ENCODE data around the gene ZSCAN18. TPM values are rescaled to one million over a fixed set of nuclear protein-coding genes. Genes with fewer than 3 reads are reported as not detected.

ZSCAN18 gene
- total RNA-seq, 4 donors from 2014 or later: 51.5 to 138 (median 121) TPM

- Histone ChIP-seq H3K4me1 (no peaks in the 10 kb centered on the region), H3K27ac (no peak overlapping the region), H3K4me3 (no peak overlapping the region), H3K27me3 (no peaks in the 10 kb centered on the region), H3K36me3 (no peaks in the 10 kb centered on the region), H3K9me3 (peaks cover 0 to 36% of the 10 kb centered on the region in 2 donors)
- intact Hi-C loops (cut with DNase I; ENCODE audit: low total_unique reads): no loop called here
- no peak for TF ChIP-seq CTCF (IDR thresholded peaks at IDR 0.05)
- TF ChIP-seq POLR2A (IDR thresholded peaks at IDR 0.05): no peak
- DNase-seq: no peak
These were observed 11.0 kb downstream of the ZSCAN18 start for GRCh38 chr19:58086825-58087710.

GRCh38 chr19:58085348-58085875, 12.6 kb downstream of the ZSCAN18 start:
- no peak for DNase-seq
- Histone ChIP-seq H3K27ac (no peak overlapping the region), H3K9me3 (peaks cover 0 to 43% of the 10 kb centered on the region in 2 donors), H3K4me1 (no peaks in the 10 kb centered on the region), H3K4me3 (no peak overlapping the region), H3K27me3 (no peaks in the 10 kb centered on the region), H3K36me3 (no peaks in the 10 kb centered on the region)
- intact Hi-C loops (cut with DNase I; ENCODE audit: low total_unique reads): no loop called here
- TF ChIP-seq POLR2A (IDR thresholded peaks at IDR 0.05): no peak
- TF ChIP-seq CTCF (IDR thresholded peaks at IDR 0.05): no peak

GRCh38 chr19:58084596-58085347, 13.3 kb downstream of the ZSCAN18 start:
- no peak for DNase-seq
- no peak overlapping the region for H3K4me3 ChIP-seq
- intact Hi-C loops (cut with DNase I; ENCODE audit: low total_unique reads): no loop called here
- no peak for TF ChIP-seq CTCF (IDR thresholded peaks at IDR 0.05)
- TF ChIP-seq POLR2A (IDR thresholded peaks at IDR 0.05): no peak
- H3K4me1 ChIP-seq: no peaks in the 10 kb centered on the region
- no peak overlapping the region for H3K27ac ChIP-seq
- H3K27me3 ChIP-seq: no peaks in the 10 kb centered on the region
- peaks cover 0 to 40% of the 10 kb centered on the region in 2 donors for H3K9me3 ChIP-seq
- H3K36me3 ChIP-seq: no peaks in the 10 kb centered on the region

GRCh38 chr19:58083021-58083420, 15.0 kb downstream of the ZSCAN18 start:
- no peak for TF ChIP-seq POLR2A (IDR thresholded peaks at IDR 0.05)
- no peak for TF ChIP-seq CTCF (IDR thresholded peaks at IDR 0.05)
- Histone ChIP-seq H3K36me3 (no peaks in the 10 kb centered on the region), H3K27ac (no peak overlapping the region), H3K4me3 (no peak overlapping the region), H3K27me3 (no peaks in the 10 kb centered on the region), H3K9me3 (peaks cover 0 to 39% of the 10 kb centered on the region in 2 donors), H3K4me1 (no peaks in the 10 kb centered on the region)
- no peak for DNase-seq
- intact Hi-C loops (cut with DNase I; ENCODE audit: low total_unique reads): no loop called here

- no peak for DNase-seq
- Histone ChIP-seq H3K9me3 (peaks cover 0 to 34% of the 10 kb centered on the region in 2 donors), H3K4me3 (no peak overlapping the region), H3K27me3 (no peaks in the 10 kb centered on the region), H3K36me3 (no peaks in the 10 kb centered on the region), H3K27ac (no peak overlapping the region), H3K4me1 (no peaks in the 10 kb centered on the region)
- no peak for TF ChIP-seq POLR2A (IDR thresholded peaks at IDR 0.05)
- TF ChIP-seq CTCF (IDR thresholded peaks at IDR 0.05): no peak
- intact Hi-C loops (cut with DNase I; ENCODE audit: low total_unique reads): no loop called here
These were observed 18.2 kb downstream of the ZSCAN18 start for GRCh38 chr19:58079792-58080191.
